EL (cell line): ENCODE data around the gene CCDC150.

Experiments used
- DNase-seq: peaks from one replicate; pipeline ENCODE4 v3.0.0-alpha.2; 2016

CCDC150 gene

GRCh38 chr2:196639180-196640030 lies at the start of gene CCDC150:
CCDC150 (plus strand) TSS chr2:196639715; CDS start chr2:196639767, 52 bp downstream.
- DNase-seq = peak; percentile 94

- peak; percentile 56 for DNase-seq
Observed at GRCh38 chr2:196590286-196590685, 49.2 kb upstream of the CCDC150 start.

- DNase-seq = no peak
Observed at GRCh38 chr2:196591004-196591403, 48.5 kb upstream of the CCDC150 start.

GRCh38 chr2:196591621-196592022 lies 47.9 kb upstream of the CCDC150 start:
- no peak for DNase-seq

GRCh38 chr2:196592331-196592910 lies 47.1 kb upstream of the CCDC150 start:
- DNase-seq = peak; percentile 72

GRCh38 chr2:196592911-196593881 lies 46.3 kb upstream of the CCDC150 start, which contains the start of gene HECW2:
HECW2 (minus strand) TSS chr2:196593554.
- DNase-seq = peak; percentile 76

- DNase-seq = no peak
Observed at GRCh38 chr2:196594158-196594557, 45.4 kb upstream of the CCDC150 start.

GRCh38 chr2:196597531-196597930 lies 42.0 kb upstream of the CCDC150 start:
- DNase-seq = peak; percentile 73

- peak; percentile 72 for DNase-seq
Observed at GRCh38 chr2:196598412-196598811, 41.1 kb upstream of the CCDC150 start.

- peak; percentile 63 for DNase-seq
Observed at GRCh38 chr2:196598846-196599245, 40.7 kb upstream of the CCDC150 start.

- peak; percentile 98 for DNase-seq
Observed at GRCh38 chr2:196601430-196602306, 37.8 kb upstream of the CCDC150 start.

- DNase-seq = no peak
Observed at GRCh38 chr2:196604196-196604595, 35.3 kb upstream of the CCDC150 start.

- DNase-seq = no peak
Observed at GRCh38 chr2:196606516-196606915, 33.0 kb upstream of the CCDC150 start.

- no peak for DNase-seq
Observed at GRCh38 chr2:196607073-196607472, 32.4 kb upstream of the CCDC150 start.

GRCh38 chr2:196607896-196608295 lies 31.6 kb upstream of the CCDC150 start:
- DNase-seq = peak; percentile 82

- DNase-seq = no peak
Observed at GRCh38 chr2:196609806-196610205, 29.7 kb upstream of the CCDC150 start.

GRCh38 chr2:196610796-196611195 lies 28.7 kb upstream of the CCDC150 start:
- no peak for DNase-seq

GRCh38 chr2:196613302-196613701 lies 26.2 kb upstream of the CCDC150 start:
- no peak for DNase-seq

GRCh38 chr2:196617430-196617829 lies 22.1 kb upstream of the CCDC150 start:
- no peak for DNase-seq

GRCh38 chr2:196618661-196619060 lies 20.9 kb upstream of the CCDC150 start:
- DNase-seq = no peak

GRCh38 chr2:196630531-196630930 lies 9.0 kb upstream of the CCDC150 start:
- DNase-seq = no peak

- DNase-seq = peak; percentile 17
Observed at GRCh38 chr2:196635156-196635555, 4.4 kb upstream of the CCDC150 start.
